Hematopoietic multipotent progenitor cell treated with erythropoietin and hydrocortisone succinate and interleukin-3 and kit ligand, for 6 days (in vitro differentiated cells): ENCODE results near the gene ANO9.
"Not testable (repeated sequence)": the region's sequence is repeated elsewhere in the genome, so short reads cannot be mapped to it uniquely, and the experiment has no call there.

ENCODE experiments used
- DNase-seq: peaks from one replicate; pipeline ENCODE4 v3.0.0-alpha.2; 2015

The ANO9 gene

GRCh38 chr11:398826-399225 lies 43.0 kb downstream of the ANO9 start:
- DNase-seq: peak; percentile 47

- DNase-seq: peak; percentile 73
Observed at GRCh38 chr11:396948-397548, 44.8 kb downstream of the ANO9 start.

- DNase-seq: peak; percentile 62
Observed at GRCh38 chr11:396511-396947, 45.3 kb downstream of the ANO9 start.

GRCh38 chr11:395866-396265 lies 45.9 kb downstream of the ANO9 start:
- no peak for DNase-seq

- no peak for DNase-seq
Observed at GRCh38 chr11:394858-395655, 46.8 kb downstream of the ANO9 start.

- no peak for DNase-seq
Observed at GRCh38 chr11:394034-394857, 47.6 kb downstream of the ANO9 start, which contains the start of gene PKP3. PKP3 (plus strand) TSS chr11:394209; CDS start chr11:394293, 84 bp downstream.

- DNase-seq: no peak
Observed at GRCh38 chr11:393219-394033, 48.4 kb downstream of the ANO9 start.

- DNase-seq: no peak
Observed at GRCh38 chr11:392102-392777, 49.6 kb downstream of the ANO9 start.

GRCh38 chr11:391117-392017 lies 50.4 kb downstream of the ANO9 start:
- DNase-seq: no peak

GRCh38 chr11:390175-390574 lies 51.6 kb downstream of the ANO9 start:
- DNase-seq: no peak

- not testable (repeated sequence) for DNase-seq
Observed at GRCh38 chr11:389369-389768, 52.4 kb downstream of the ANO9 start.

- DNase-seq: no peak
Observed at GRCh38 chr11:387193-387793, 54.5 kb downstream of the ANO9 start.

- DNase-seq: no peak
Observed at GRCh38 chr11:386483-386882, 55.3 kb downstream of the ANO9 start.

- DNase-seq: no peak
Observed at GRCh38 chr11:385594-386351, 56.0 kb downstream of the ANO9 start.

GRCh38 chr11:384511-384910 lies 57.3 kb downstream of the ANO9 start:
- no peak for DNase-seq

- DNase-seq: no peak
Observed at GRCh38 chr11:383431-383830, 58.4 kb downstream of the ANO9 start.

GRCh38 chr11:382081-382629 lies 59.7 kb downstream of the ANO9 start:
- DNase-seq: no peak

- DNase-seq: no peak
Observed at GRCh38 chr11:381501-382072, 60.2 kb downstream of the ANO9 start.

- no peak for DNase-seq
Observed at GRCh38 chr11:380996-381395, 60.8 kb downstream of the ANO9 start.
